Omental fat pad (tissue), 4 donors: ENCODE results near the gene AHCTF1. TPM values are rescaled to one million over a fixed set of nuclear protein-coding genes. Genes with fewer than 3 reads are reported as not detected.

Experiments used
- ATAC-seq: fragments of 150-250 bp; one replicate; pipeline ENCODE4 v1.9.1; 2016; ENCODE audit warnings: mild to moderate bottlenecking, moderate library complexity; ENCODE audit not compliant: low FRiP score
- DNase-seq: peaks from one replicate; pipeline ENCODE4 v3.0.0-alpha.2; 2019; ENCODE audit warnings: low spot score
- total RNA-seq, 4 donors: library from RNA; depleted of rRNA; stranded (reverse); fragments of >200 nt; gene quantifications; one replicate each; pipeline ENCODE4 v1.1.0, GENCODE V29; 2016
- TF ChIP-seq, protein P1 (sequence below), 3 donors: fragments of 450-650 bp; IDR thresholded peaks; one replicate each; pipeline ENCODE4 v1.5.1; 2016 to 2017; ENCODE audit warnings: antibody characterized with exemption in 3 of 3, mild to moderate bottlenecking in 3 of 3, moderate library complexity in 2 of 3

AHCTF1 gene
- total RNA-seq, 4 donors from 2014 or later: 39.6 to 59.0 (median 48.5) TPM

DNA sequence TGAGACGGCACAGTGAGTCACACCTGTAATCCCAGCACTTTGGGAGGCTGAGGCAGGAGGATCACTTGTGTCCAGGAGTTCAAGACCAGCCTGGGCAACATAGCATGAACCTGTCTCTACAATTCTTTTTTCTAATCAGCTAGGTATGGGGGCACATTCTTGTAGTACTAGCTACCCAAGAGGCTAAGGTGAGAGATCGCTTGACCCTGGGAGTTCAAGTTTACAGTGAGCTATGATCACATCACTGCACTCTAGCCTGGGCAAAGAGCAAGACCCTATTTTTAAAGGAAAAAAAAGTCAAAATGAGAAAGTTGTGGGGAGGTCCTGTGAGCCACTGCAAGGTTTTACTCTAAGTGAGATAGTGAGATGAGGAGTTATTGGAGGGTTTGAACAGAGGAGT is 34.8 kb upstream of the AHCTF1 start:
- TF ChIP-seq, protein P1, sequence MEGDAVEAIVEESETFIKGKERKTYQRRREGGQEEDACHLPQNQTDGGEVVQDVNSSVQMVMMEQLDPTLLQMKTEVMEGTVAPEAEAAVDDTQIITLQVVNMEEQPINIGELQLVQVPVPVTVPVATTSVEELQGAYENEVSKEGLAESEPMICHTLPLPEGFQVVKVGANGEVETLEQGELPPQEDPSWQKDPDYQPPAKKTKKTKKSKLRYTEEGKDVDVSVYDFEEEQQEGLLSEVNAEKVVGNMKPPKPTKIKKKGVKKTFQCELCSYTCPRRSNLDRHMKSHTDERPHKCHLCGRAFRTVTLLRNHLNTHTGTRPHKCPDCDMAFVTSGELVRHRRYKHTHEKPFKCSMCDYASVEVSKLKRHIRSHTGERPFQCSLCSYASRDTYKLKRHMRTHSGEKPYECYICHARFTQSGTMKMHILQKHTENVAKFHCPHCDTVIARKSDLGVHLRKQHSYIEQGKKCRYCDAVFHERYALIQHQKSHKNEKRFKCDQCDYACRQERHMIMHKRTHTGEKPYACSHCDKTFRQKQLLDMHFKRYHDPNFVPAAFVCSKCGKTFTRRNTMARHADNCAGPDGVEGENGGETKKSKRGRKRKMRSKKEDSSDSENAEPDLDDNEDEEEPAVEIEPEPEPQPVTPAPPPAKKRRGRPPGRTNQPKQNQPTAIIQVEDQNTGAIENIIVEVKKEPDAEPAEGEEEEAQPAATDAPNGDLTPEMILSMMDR (IDR thresholded peaks at IDR 0.05): no peak
- DNase-seq (no peak), ATAC-seq (no peak)

- DNase-seq: no peak
- TF ChIP-seq, protein P1 (IDR thresholded peaks at IDR 0.05): no peak
- no peak for ATAC-seq
These were observed 28.4 kb upstream of the AHCTF1 start for GRCh38 chr1:246959944-246960693.

- ATAC-seq (no peak), DNase-seq (no peak)
- TF ChIP-seq, protein P1 (IDR thresholded peaks at IDR 0.05): no peak
These were observed 22.4 kb upstream of the AHCTF1 start for GRCh38 chr1:246954126-246954525.

GRCh38 chr1:246951413-246951812 is 19.7 kb upstream of the AHCTF1 start:
- ATAC-seq: no peak
- TF ChIP-seq, protein P1 (IDR thresholded peaks at IDR 0.05): no peak
- DNase-seq: no peak

GRCh38 chr1:246949956-246950355 is 18.2 kb upstream of the AHCTF1 start:
- DNase-seq: no peak
- no peak for ATAC-seq
- TF ChIP-seq, protein P1 (IDR thresholded peaks at IDR 0.05): no peak

DNA sequence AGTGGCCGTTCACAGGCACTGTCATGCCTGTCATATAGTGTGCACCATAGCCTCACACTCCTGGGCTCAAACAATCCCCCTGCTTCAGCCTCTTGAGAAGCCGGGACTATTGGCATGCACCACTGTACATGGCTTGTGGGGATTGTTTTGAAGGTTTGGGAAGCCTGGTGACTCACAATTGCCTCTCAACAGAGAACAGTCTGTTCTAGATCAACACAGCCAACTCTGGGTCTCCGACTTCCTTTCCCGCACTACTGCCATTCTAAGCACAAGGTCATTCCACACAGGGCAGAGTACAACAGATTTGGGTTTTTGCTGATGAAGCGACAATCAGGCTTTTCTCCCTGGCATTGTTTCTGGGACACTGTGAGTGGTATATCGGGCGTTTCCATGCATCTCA is 15.5 kb upstream of the AHCTF1 start:
- DNase-seq: no peak
- peak; percentile 70 for ATAC-seq
- TF ChIP-seq, protein P1 (IDR thresholded peaks at IDR 0.05): no peak

DNA sequence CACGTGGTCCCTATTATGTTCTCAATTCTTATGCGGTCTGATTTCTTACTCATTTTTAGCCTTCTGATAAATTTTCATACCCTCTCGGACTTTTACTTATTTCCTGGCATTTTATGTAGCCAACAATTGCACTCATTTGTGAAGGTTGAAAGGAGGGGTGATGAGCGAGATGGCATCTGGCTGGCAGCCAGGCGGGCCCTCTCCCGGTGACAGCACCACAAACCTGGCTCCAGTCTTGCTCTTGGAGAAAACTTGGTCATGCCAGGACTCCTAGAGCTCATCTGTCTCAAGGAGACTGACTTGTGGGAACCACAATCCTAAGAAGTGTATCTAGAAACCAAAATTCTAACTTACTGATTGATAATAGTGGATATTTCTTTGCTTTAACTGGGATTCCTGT is 14.6 kb upstream of the AHCTF1 start:
- DNase-seq (no peak), ATAC-seq (no peak)
- TF ChIP-seq, protein P1 (IDR thresholded peaks at IDR 0.05): no peak
